Right cardiac atrium (tissue), 5 donors: ENCODE results near the gene SDK2. TPM values are rescaled to one million over a fixed set of nuclear protein-coding genes. Genes with fewer than 3 reads are reported as not detected.

ENCODE experiments used
- ATAC-seq, 2 donors: fragments of 200-7000 bp; cut with Tn5 transposase; one replicate each; pipeline versions ENCODE4 v1.8.0 to v1.9.1; 2020; ENCODE audit warnings: moderate library complexity in 2 of 2, mild to moderate bottlenecking in 1 of 2
- DNase-seq, 3 donors: peaks; one replicate each; pipeline ENCODE4 v3.0.0-alpha.2; 2020
- H3K27ac ChIP-seq: one replicate; pipeline ENCODE4 v1.5.1; 2013; ENCODE audit warnings: mild to moderate bottlenecking, low read length, control low read depth, moderate library complexity
- H3K27me3 ChIP-seq: one replicate; pipeline ENCODE4 v1.6.1; 2013; ENCODE audit not compliant: control insufficient read depth, insufficient read depth
- H3K4me1 ChIP-seq: one replicate; pipeline ENCODE4 v1.6.1; 2013; ENCODE audit warnings: low read length; ENCODE audit not compliant: control insufficient read depth, insufficient read depth
- H3K4me3 ChIP-seq: one replicate; pipeline ENCODE4 v1.5.1; 2013; ENCODE audit warnings: low read length, control low read depth
- H3K9me3 ChIP-seq: one replicate; pipeline ENCODE4 v1.6.1; 2013; ENCODE audit warnings: low read length; ENCODE audit not compliant: control insufficient read depth
- WGBS: extraction: QIAGEN DNeasy Blood & Tissue Kit; methylation state at CpG from one replicate; pipeline ENCODE4 v1.1.7; 2013; 5-methylcytosine and 5-hydroxymethylcytosine counted together
- intact Hi-C, 4 donors: fragments of 100-400 bp; cut with DNase I; formaldehyde crosslinking; loops; one replicate each; pipeline versions ENCODE4 v1.11.0 to v1.14.0; 2022 to 2023
- polyA plus RNA-seq: library from polyadenylated mRNA; stranded (reverse); fragments of 200-250 nt; gene quantifications from one replicate; pipeline ENCODE4 v1.2.3, GENCODE V29; 2013
- total RNA-seq, 4 donors: library from RNA; stranded (reverse); fragmentation: NEBNext Ultra II Directional; extraction: Animal tissue kit (Norgen Biotek cat#: 25700); gene quantifications; one replicate each; pipeline ENCODE4 v1.2.1, GENCODE V29; 2021
- donor health status: healthy with polysubstance abuse.
- donor health status: DM: no; HTN: yes; CAD: no.
- donor health status: DM: no; HTN: no; CAD: no.
- donor health status: DM: no; HTN: yes; CAD: no; lungs with severe emphysema.
- donor health status: DM: yes; HTN: yes; CAD: no.

SDK2 gene
- total and polyA plus RNA-seq, 5 donors = 0.77 to 4.4 (median 2.0) TPM

- H3K4me3 ChIP-seq = no peak overlapping the region
- intact Hi-C loops = no loop called here
- ATAC-seq = no peak
- no peak for DNase-seq
- H3K27ac ChIP-seq = no peak overlapping the region
- WGBS = 97% methylated on average over 8 of the region's 8 CpGs
- H3K9me3 ChIP-seq = no peaks in the 10 kb centered on the region
- no peaks in the 10 kb centered on the region for H3K4me1 ChIP-seq
- H3K27me3 ChIP-seq = no peaks in the 10 kb centered on the region
Observed at GRCh38 chr17:73633736-73634135, 10.5 kb downstream of the SDK2 start.

GRCh38 chr17:73632513-73632912, 11.7 kb downstream of the SDK2 start:
- no peak for ATAC-seq
- no peak overlapping the region for H3K4me3 ChIP-seq

GRCh38 chr17:73630965-73631595, 13.2 kb downstream of the SDK2 start:
- 81% methylated on average over 19 of the region's 19 CpGs for WGBS
- no peak overlapping the region for H3K27ac ChIP-seq
- intact Hi-C loops = no loop called here

More at GRCh38 chr17:73632513-73632912, 11.7 kb downstream of the SDK2 start:
- Histone ChIP-seq H3K27me3 (no peaks in the 10 kb centered on the region), H3K4me1 (no peaks in the 10 kb centered on the region), H3K9me3 (no peaks in the 10 kb centered on the region), H3K27ac (no peak overlapping the region)
- intact Hi-C loops = no loop called here
- no peak for DNase-seq
- 88% methylated on average over 2 of the region's 2 CpGs for WGBS

GRCh38 chr17:73630531-73630930, 13.7 kb downstream of the SDK2 start:
- intact Hi-C loops = no loop called here
- DNase-seq = no peak
- WGBS = 86% methylated on average over 6 of the region's 6 CpGs

More at GRCh38 chr17:73630965-73631595, 13.2 kb downstream of the SDK2 start:
- Histone ChIP-seq H3K27me3 (no peaks in the 10 kb centered on the region), H3K4me1 (no peaks in the 10 kb centered on the region), H3K9me3 (no peaks in the 10 kb centered on the region), H3K4me3 (no peak overlapping the region)
- DNase-seq (no peak), ATAC-seq (no peak)

GRCh38 chr17:73628642-73629552, 15.3 kb downstream of the SDK2 start:
- H3K27me3 ChIP-seq = no peaks in the 10 kb centered on the region
- ATAC-seq = no peak
- DNase-seq = no peak
- 74% methylated on average over 13 of the region's 13 CpGs for WGBS
- intact Hi-C loops = no loop called here
- H3K4me3 ChIP-seq = no peak overlapping the region
- H3K4me1 ChIP-seq = no peaks in the 10 kb centered on the region
- H3K9me3 ChIP-seq = no peaks in the 10 kb centered on the region
- H3K27ac ChIP-seq = no peak overlapping the region

More at GRCh38 chr17:73630531-73630930, 13.7 kb downstream of the SDK2 start:
- Histone ChIP-seq H3K4me3 (no peak overlapping the region), H3K27me3 (no peaks in the 10 kb centered on the region), H3K4me1 (no peaks in the 10 kb centered on the region), H3K27ac (no peak overlapping the region), H3K9me3 (no peaks in the 10 kb centered on the region)
- no peak for ATAC-seq

- WGBS = 77% methylated on average over 12 of the region's 12 CpGs
- H3K27me3 ChIP-seq = no peaks in the 10 kb centered on the region
- H3K9me3 ChIP-seq = no peaks in the 10 kb centered on the region
- no peak overlapping the region for H3K4me3 ChIP-seq
- no peak for DNase-seq
- no peaks in the 10 kb centered on the region for H3K4me1 ChIP-seq
- no peak overlapping the region for H3K27ac ChIP-seq
- peak; percentile 22 to 30 for ATAC-seq
- intact Hi-C loops = no loop called here
Observed at GRCh38 chr17:73625991-73626673, 18.1 kb downstream of the SDK2 start.

GRCh38 chr17:73625006-73625405, 19.2 kb downstream of the SDK2 start:
- 84% methylated on average over 7 of the region's 7 CpGs for WGBS
- DNase-seq (no peak), ATAC-seq (no peak)
- Histone ChIP-seq H3K4me3 (no peak overlapping the region), H3K27ac (no peak overlapping the region), H3K9me3 (no peaks in the 10 kb centered on the region), H3K4me1 (no peaks in the 10 kb centered on the region), H3K27me3 (no peaks in the 10 kb centered on the region)
- intact Hi-C loops = no loop called here

- Histone ChIP-seq H3K4me1 (no peaks in the 10 kb centered on the region), H3K9me3 (no peaks in the 10 kb centered on the region), H3K27ac (no peak overlapping the region), H3K27me3 (no peaks in the 10 kb centered on the region), H3K4me3 (no peak overlapping the region)
- DNase-seq = no peak
- intact Hi-C loops = no loop called here
- WGBS = 94% methylated on average over 7 of the region's 7 CpGs
- no peak for ATAC-seq
Observed at GRCh38 chr17:73624496-73624988, 19.7 kb downstream of the SDK2 start.

GRCh38 chr17:73623818-73624217, 20.4 kb downstream of the SDK2 start:
- Histone ChIP-seq H3K27ac (no peak overlapping the region), H3K4me3 (no peak overlapping the region), H3K9me3 (no peaks in the 10 kb centered on the region), H3K4me1 (no peaks in the 10 kb centered on the region), H3K27me3 (no peaks in the 10 kb centered on the region)
- DNase-seq (no peak), ATAC-seq (no peak)
- WGBS = 47% methylated on average over 3 of the region's 3 CpGs
- intact Hi-C loops = no loop called here

GRCh38 chr17:73623247-73623646, 21.0 kb downstream of the SDK2 start:
- Histone ChIP-seq H3K27ac (no peak overlapping the region), H3K4me1 (no peaks in the 10 kb centered on the region), H3K27me3 (no peaks in the 10 kb centered on the region), H3K9me3 (no peaks in the 10 kb centered on the region), H3K4me3 (no peak overlapping the region)
- DNase-seq (no peak), ATAC-seq (no peak)
- 82% methylated on average over 2 of the region's 2 CpGs for WGBS
- intact Hi-C loops = no loop called here

GRCh38 chr17:73622381-73622780, 21.9 kb downstream of the SDK2 start:
- H3K27ac ChIP-seq = no peak overlapping the region
- no peaks in the 10 kb centered on the region for H3K27me3 ChIP-seq
- ATAC-seq = no peak
- no peaks in the 10 kb centered on the region for H3K9me3 ChIP-seq
- no peak for DNase-seq
- H3K4me1 ChIP-seq = no peaks in the 10 kb centered on the region
- intact Hi-C loops = no loop called here
- H3K4me3 ChIP-seq = no peak overlapping the region
- 88% methylated on average over 3 of the region's 3 CpGs for WGBS
